Inferior parietal cortex (tissue), 1 donor: ENCODE measurements around the gene NKG7.

Experiments used
- DNase-seq: peaks from one replicate; pipeline ENCODE4 v3.0.0-alpha.2; 2016; ENCODE audit errors: extremely low spot score

The NKG7 gene

DNA sequence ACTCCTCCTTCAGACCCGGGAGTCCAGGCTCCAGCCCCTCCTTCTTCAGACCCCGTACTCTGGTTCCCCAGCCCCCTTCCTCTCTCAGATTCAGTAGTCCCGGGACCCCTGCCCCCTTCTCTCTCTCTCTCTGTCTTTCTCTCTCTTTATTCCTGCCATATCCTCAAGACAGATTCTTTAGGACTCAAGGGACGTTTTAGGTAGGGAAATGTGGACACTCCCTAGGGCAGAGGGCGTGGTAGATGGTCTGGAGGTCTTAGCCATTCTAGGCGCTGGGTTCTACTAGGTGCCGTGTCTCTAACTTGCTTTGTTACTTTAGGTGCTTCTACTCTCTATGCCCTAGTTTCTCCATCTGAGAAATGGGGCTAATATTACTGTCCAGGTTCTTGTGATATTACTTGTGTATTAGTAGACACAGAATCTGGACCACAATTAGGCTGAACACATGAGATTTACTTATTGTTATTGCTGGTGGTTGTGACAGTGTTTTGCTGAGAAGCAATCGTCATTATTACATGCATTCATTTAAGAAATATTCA lies 18.7 kb upstream of the NKG7 start:
- DNase-seq = no peak

DNA sequence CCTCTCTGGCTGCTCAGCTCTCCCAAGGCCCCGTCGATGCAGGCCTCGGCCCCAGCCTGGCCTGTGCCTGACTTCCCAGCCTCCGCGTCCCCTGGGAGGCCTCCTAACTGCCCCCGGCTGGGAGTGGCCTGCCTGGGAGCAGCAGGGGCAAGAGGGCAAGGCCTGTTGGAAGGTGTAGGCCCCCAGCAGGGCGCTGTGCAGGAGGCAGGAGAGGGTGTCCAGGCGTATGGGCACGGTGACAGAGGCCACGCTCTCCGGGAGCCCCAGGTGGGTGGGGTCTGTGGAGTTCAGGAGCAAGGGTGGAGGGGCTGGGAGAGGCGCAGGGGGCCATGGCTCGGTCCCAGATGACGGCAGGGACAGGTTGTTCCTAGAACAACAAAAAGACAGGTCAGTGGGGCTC lies 16.7 kb upstream of the NKG7 start:
- DNase-seq = no peak

DNA sequence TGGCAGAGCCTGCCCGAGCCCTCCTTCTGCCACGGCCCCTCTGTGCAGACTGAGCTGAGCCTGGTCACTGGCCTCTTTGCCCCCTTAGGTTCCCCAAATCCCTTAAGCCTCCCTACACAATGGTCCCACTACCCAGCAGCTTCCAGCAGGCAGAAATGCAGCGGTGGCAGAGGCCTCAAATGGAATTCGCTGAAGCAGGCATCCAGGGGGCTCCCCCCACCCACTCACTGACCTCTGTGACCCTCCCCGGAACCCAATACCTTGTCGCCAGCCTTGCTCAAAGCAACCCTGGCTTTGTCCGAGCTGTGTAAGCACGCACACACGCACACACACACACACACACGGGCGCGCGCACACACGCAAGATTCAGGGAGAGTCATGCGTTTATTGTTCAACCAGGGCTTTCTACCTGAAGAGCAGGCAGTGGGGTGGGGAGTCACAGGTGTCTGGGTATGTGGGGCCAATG lies 15.5 kb upstream of the NKG7 start, which contains the start of gene LIM2:
LIM2 (minus strand) TSS at position 51 of the 466 bp plus-strand sequence. CDS start 531 bp downstream, outside the sequence.
- DNase-seq = no peak

DNA sequence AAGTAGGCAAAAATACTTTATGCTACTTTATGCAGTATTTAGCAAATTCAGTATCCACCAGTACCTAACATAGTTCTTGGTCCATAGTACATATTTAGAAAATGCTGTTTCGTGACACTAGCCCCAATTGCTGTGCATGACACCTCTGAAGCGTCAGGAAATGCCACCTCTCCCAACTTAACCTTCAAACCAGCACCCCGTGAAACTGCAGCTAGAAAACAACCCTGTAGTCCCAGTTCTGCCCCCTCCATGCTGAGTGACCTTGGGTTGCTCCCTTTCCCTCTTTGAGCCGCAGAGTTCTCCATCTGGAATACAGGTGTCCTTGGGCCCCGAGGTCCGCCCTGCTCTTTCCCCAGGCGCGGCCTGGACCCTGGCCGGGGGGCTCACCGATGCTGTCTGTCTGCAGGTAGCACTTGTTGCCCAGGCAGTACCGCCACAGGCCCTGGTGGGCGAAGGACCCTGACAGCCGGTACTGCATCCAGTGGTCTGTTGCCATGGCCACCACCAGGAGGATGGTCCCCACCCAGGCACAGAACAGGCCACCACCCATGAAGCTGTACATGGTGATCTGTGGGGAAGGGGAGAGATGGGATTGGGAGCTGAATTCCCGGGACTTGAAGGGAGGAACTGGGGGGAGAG lies 14.5 kb upstream of the NKG7 start:
- DNase-seq = no peak

DNA sequence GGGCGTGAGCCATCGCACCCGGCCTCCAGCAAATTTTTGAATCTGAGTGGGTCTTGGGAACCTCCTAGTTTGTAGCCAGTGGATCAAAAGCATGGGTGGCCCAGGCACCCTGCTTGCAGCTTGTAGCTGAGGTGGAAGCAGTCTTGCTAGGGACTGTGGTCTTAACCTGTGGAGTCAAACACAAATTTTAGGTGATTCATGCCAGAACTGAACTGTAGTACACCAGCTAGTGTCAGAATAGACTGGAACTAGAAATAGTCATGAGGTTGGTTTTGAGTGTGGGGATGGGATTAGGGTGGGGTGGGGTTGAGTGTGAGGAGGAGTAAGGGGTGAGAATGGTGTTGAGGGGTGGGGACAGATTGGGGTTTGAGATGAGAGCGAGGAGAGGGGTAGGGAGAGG lies 9.6 kb upstream of the NKG7 start:
- DNase-seq = no peak

DNA sequence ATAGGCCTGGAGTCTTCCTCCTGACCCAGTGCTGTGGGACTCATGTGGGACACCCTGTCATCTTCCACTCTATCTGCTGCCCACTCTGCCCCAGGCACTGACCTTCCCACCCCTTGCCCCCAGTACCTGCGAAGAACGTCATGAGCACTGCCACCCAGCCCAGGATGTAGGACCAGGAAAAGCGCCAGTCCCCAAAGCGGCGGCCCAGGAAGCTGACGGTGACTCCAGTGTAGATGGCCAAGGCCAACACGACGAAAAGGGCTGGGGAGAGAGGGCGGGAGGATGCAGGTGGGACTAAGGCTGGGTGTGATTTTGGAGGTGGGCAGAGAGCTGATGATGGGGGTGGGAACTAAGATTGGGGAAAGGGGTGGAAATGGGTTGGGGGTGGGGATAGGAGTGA lies 7.9 kb upstream of the NKG7 start:
- no peak for DNase-seq

DNA sequence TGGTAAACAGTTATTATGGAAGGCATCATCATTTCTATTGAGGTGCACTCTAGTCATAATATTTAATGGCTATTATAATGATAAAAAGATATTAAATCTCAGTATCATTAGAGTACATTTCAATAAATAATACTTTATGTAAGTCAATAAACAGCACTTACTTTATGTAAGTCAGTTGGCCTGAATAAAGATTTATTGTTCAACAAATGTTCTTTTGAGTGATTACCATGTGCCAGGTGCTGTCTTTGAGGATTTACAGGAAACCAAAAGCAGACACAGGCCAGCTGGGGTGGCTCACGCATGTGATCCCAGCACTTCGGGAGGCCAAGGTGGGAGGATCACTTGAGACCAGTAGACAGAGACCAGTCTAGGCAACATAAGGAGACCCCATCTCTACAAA lies 5.0 kb upstream of the NKG7 start:
- DNase-seq = no peak

DNA sequence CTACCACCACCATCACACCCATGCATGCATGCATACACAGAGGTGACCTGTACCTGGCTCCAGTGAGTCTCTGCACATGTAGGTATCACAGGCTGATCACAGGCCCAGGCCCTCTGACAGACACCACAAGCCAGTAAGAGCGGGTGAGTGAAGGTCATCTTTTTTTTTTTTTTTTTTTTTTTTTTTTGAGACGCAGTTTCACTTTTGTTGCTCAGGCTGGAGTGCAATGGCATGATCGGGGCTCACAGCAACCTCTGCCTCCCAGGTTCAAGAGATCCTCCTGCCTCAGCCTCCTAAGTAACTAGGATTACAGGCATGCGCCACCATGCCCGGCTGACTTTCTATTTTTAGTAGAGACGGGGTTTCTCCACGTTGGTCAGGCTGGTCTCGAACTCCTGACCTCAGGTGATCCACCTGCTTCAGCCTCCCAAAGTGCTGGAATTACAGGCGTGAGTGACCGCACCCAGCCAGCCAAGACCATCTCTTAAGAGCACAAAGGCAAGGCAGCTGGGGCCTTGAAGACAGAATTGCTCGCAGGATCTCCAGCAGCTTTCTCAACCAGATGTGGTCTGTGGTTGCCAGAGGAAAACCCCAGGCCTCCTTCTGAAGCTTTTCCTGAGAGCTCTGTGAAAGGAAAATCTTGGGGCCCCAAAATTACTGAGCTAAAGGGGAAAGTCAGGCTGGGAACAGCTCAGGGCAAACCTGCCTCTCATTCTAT lies 3.2 kb upstream of the NKG7 start:
- no peak for DNase-seq

DNA sequence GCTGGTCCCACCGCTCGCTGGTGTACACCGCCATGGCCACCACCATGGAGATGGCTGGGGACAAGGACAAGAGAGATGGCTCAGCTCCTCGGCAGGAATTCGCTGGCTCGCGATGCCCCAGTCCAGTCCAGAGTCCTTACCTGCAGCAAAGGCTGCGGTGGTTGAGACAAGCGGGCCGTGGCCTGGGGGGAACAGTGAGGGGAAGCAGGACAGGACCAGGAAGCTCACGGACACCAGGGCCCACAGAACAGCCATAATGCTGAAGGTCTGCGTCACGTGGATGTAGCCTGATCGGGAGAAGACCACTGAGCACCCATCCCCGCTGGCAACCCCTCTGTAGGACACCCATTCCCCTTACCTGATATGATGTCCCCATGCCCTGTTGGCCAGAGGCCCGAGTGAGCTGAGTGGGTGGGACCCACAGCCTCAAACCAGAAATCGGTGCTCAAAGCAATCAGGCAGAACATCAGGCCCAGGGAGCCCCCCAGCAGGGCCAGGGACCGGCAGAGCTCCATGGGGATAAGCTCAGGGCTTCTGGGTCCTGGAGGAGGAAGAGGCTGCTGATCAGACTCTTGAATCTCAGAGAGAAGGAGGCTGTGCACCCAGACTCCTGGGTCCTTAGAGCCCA lies 319 bp downstream of the NKG7 start:
- DNase-seq = no peak

DNA sequence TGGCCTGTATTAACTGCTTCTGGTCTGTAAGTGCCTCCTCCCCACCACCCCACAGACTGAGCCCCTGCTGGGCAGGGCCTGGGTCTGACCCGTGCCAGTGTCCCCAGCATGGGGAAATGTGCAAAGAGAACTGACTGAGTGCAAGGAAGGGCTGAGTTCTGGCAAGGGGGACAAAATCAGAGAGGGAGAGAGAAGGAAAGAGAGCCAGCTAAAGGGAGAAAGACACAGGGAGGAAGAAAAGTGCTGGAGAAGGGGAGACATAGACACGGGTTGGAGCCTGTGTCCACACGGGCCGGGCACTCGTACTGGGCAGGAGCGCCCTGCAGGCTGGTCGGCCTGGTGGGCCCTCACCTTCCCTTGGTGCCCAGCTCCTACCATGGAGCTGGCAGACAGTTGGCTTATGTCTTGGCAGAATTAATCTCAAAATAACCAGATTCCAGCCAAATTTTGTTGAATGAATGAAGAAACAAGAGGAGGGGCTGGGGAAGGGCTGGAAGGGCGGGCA lies 1.2 kb downstream of the NKG7 start:
- DNase-seq = no peak

DNA sequence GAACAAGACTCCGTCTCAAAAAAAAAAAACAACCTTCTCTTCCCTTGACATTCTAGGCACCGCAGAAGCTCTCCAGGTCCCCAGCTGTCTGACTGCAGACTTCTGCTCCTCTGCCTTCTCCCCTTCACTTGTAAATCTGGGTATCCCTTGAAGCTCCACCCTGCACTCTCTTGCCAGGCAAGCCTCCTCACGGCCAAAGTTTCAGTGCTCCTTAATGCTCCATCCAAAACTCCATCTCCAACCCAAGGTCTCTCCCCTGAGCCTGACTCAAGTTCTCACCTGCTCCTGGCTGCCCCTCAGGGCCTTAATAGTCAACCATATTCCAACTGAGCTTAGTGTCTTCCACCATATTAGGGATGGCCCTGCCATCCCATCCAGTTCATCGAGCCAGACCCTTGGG lies 2.2 kb downstream of the NKG7 start:
- DNase-seq = no peak

DNA sequence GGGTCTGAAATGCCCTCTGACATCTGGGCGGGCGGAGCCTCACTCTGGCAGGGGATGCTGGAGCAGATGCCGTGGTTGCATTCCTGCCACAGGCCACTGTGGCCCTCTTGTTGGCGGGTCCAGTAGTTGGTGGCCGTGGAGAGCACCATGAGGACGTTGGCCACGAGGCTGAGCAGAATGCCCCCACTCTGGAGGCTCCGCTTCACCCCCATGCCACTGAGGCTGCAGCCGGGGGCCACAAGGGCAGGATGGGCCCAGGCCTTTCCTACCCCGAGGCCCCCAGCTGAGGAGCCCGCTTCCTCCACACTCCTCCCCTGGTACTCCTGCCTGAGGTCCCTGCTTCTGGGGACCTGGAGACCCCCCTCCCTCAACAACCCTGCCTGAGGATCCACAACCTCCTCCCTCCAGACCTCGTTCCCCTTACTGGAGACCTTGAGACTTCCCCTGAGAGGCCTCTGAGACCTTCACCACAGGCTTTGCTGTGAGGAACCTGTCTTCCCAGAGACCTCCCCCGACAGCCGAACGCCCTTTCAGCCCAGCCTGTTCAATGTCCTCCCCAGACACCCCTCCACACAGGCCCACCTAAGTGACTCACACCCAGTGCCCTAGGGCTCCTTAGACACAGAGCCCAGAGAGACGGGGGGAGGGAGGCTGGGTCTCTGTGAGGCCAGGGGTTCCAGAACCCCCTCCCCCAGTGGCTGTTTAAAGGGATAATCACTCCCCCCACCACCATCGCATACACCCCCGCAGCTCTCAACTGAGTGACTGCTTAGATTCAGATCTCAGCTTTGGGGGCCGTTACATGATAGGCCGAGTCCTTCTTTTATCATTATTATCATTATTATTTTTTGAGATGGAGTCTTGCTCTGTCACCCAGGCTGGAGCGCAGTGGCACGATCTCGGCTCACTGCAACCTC lies 3.8 kb downstream of the NKG7 start, which contains the start of gene CLDND2:
CLDND2 (minus strand) TSS at position 638 of the 917 bp plus-strand sequence; CDS start at position 212, 426 bp downstream.
- no peak for DNase-seq

DNA sequence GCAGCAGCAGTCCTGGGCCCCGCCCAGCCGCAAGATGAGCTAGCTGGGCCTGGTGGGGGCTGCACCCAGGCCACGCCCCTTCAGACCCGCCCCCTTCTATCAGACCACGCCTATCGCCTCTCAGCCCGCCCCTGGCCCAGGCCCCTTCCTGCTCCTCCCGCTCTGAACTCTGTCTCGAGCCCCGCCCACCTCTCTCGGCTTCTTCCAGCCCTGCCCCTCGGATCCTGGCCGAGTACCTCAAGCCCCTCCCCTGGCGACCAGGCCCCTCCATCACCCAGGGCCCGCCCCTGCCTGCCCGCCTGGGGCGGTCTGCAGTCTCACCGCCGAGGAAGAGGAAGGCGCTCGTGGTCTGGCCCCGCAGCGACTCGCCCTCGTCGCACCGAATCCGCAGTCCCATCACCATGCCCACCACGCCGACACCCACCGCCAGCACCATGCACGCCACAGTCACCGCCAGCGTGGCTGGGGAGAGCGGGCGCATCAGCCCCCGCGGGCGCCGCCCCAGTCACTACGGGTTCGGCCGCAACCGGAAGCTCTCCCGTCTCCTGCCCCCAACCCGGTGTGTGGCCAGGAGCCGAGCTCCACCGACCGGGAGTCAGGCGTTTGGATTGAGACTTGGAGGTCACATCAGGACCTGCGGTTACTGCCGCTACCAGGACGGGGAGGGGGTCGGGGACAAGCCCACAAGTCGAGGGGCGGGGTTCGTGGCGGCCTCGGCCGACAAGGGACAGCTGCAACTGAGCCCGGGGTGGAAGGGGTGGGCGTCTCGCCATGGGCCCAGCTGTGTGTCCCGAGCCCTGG lies 4.7 kb downstream of the NKG7 start:
- DNase-seq = peak; percentile 91

DNA sequence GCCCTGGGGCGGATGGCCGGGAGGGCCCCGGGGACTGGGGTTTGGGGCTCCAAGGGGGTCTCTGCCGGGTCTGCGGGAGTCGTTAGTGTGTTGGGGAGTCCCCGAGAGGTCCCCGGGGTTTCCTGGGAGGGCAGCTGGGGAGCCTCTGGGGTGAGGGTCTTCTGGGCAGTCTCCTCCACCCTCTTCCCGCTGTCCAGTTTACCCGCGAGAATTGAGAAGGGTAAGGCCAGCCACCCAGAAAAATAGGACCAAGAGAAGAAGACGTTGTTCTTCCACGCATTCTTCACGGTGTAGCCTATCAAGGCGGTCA lies 5.2 kb downstream of the NKG7 start:
- no peak for DNase-seq

DNA sequence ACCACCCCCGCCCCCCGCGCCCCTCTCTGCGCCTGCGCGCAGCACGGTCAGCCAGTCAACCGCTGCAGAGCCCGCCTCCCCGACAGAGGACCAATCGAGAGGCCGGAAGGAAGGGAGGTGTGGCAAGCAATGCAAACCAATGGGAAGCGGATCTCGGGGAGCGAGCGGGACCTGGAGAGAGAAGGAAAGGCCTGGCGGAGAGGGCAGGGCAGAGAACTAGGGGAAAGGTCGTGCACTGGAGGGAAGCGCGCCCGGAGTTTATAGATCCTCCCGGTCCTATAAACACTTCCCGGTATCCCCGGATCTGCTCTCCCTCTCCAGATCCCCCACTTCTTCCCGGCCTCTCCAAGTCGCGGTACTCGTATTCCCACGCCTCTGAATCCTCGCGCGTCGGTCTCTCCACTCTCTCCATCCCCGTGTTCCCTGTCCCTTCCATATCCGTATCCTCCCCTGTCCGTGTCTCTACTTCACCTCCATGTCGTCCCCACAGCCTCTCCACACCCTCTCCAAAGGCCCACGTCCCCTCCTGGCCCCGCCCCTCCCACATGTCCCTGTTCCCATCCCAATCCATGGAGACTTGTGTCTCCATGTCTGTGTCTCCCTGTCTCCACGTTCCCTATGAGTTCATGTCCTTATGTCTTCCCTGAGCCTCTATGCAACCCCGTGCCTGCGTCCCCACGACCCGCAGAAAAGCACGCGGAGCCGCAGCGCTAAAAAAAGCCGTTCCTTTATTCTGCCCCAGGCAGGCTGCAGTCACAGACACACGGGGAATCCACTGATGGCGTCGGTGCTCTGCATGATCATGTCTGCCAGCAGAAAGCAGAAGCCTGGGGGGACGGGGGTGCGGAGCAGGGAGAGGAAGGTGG lies 5.8 kb downstream of the NKG7 start:
- DNase-seq = peak; percentile 99

DNA sequence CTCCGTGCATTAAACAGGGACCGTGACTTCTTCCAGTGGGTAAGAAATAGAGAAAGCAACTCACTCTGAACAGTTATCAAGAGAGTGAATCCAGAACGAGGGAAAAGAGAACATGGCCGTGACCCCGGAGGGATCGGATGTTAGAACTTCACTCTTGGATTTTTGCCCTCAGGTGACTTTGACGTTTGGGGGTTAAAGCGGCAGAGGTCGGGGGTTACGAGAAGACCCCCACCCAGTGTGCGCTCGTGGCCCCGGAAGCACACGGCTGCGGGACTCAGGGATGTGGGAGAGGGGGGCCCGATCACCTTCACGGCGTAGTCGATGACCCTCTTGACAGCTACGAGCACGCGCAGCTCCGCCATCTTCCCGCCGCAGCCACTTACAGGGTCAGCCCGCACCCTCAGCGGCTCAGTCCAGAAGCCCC lies 6.5 kb downstream of the NKG7 start, which contains the start of gene ETFB:
ETFB (minus strand) TSS at position 424 of the 424 bp plus-strand sequence; CDS start at position 362, 62 bp downstream.
- DNase-seq = no peak

DNA sequence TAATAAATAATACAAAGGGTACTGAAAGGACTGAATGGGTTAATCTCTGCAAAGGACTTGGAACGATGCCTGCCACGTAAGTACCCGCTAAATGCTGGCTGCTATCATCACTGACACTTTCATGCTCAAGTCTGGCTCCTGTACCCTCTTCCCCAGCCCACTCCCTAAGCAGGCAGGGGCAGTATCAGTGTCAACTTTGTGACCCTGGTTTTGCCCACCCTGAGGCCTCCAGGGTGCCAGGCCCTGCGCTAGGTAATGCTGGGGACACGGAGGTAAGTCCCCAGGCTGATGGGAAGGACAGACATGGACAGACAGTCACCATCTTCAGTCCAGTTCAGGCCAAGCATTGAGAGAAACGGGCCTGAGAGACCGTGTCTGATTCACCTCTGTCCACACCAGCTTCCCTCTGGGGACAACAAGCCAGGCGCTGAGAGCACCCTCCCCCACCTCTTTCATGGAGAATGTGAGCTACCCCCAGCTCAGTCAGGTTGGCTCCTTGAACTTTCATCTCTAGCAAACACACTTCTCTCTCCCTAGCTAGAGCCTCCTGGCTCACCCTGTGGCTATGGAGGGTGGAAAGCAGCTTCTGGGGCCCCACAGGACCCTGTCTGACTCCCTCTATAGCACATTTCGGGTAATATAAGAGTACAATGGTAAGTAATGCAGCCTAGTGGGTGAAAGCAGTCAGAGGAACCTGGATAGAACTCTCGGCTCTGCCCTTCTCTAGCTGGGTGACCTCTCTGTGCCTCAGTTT lies 7.1 kb downstream of the NKG7 start:
- DNase-seq = peak; percentile 42

DNA sequence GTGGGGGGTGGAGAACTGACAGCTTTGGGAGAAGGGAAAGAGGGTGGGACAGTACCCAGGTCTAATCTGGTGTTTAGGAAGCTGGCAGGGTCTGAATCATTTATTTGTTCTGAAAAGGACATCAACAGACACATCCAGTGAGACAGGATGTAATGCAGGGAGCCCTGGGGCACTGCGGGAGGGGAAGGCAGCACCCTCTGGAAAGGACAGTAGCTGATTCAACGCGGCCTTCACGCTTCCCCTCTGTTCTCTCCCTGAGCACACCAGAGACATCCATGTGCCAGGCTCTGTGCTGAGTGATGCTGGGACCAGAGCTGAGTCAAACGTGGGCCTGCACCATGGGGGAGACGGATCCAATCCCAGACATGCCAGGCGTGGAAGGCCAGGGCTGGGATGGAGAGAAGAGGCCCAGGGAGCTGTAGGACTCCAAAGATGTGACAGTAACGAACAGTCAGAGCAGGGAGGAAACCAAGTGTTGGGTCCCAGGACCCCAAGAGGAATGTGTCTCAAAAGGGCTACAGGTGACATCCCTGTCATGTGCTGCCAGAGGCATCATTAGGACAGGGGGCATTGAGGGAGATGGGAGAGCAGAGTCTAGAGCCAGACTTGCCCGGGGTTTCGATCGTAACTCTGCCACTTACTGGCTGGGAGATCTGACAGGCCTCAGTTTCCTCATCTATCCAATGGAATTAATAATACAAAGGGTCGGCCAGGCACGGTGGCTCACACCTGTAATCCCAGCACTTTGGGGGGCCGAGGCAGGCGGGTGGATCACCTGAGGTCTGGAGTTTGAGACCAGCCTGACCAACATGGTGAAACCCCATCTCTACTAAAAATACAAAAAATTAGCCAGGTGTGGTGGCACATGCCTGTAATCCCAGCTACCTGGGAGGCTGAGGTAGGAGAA lies 8.0 kb downstream of the NKG7 start:
- DNase-seq = no peak
